ENCODE measurements around the gene PCDHAC1. TPM values are rescaled to one million over a fixed set of nuclear protein-coding genes. Genes with fewer than 3 reads are reported as not detected.

Gene PCDHAC1
- total RNA-seq, 1 donor from 2014 or later, result 2.9 TPM

- H3K4me3 Mint-ChIP-seq, result no peak overlapping the region
- Histone ChIP-seq H3K27me3 (no peaks in the 10 kb centered on the region), H3K27ac (no peak overlapping the region), H3K4me3 (no peak overlapping the region), H3K36me3 (no peaks in the 10 kb centered on the region), H4K20me1 (ENCODE audit: low read depth) (no peaks in the 10 kb centered on the region), H3F3A (ENCODE audit: low read depth) (no peaks in the 10 kb centered on the region), H3K79me2 (ENCODE audit: low read depth) (no peaks in the 10 kb centered on the region), H3K4me2 (no peak overlapping the region), H3K9me3 (ENCODE audit: low read depth) (no peaks in the 10 kb centered on the region), H3K4me1 (no peaks in the 10 kb centered on the region), H2AFZ (replicated peaks) (no peak overlapping the region), H3K9ac (no peak overlapping the region)
- peaks cover 39% of the 10 kb centered on the region for H3K9me3 Mint-ChIP-seq
- no peaks in the 10 kb centered on the region for H3K27me3 Mint-ChIP-seq (ENCODE audit: insufficient read depth, low read depth)
- no peaks in the 10 kb centered on the region for H3K4me1 Mint-ChIP-seq
- H3K27ac Mint-ChIP-seq, result no peak overlapping the region
- H3K36me3 Mint-ChIP-seq, result peaks cover 35% of the 10 kb centered on the region
- TF ChIP-seq EZH2phosphoT487 (IDR thresholded peaks at IDR 0.05) (no peak), EZH2 (IDR thresholded peaks at IDR 0.05) (no peak)
- TF ChIP-seq, protein P1, sequence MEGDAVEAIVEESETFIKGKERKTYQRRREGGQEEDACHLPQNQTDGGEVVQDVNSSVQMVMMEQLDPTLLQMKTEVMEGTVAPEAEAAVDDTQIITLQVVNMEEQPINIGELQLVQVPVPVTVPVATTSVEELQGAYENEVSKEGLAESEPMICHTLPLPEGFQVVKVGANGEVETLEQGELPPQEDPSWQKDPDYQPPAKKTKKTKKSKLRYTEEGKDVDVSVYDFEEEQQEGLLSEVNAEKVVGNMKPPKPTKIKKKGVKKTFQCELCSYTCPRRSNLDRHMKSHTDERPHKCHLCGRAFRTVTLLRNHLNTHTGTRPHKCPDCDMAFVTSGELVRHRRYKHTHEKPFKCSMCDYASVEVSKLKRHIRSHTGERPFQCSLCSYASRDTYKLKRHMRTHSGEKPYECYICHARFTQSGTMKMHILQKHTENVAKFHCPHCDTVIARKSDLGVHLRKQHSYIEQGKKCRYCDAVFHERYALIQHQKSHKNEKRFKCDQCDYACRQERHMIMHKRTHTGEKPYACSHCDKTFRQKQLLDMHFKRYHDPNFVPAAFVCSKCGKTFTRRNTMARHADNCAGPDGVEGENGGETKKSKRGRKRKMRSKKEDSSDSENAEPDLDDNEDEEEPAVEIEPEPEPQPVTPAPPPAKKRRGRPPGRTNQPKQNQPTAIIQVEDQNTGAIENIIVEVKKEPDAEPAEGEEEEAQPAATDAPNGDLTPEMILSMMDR (IDR thresholded peaks at IDR 0.05), result no peak
- DNase-seq (ENCODE audit: low spot score), result no peak
These were observed 42.0 kb upstream of the PCDHAC1 start for GRCh38 chr5:140883927-140884697.

GRCh38 chr5:140916325-140916724 lies 9.8 kb upstream of the PCDHAC1 start:
- no peak overlapping the region for H3K4me2 ChIP-seq
- H3K9me3 Mint-ChIP-seq, result peaks cover 31% of the 10 kb centered on the region
- H3K9me3 ChIP-seq (ENCODE audit: low read depth), result no peaks in the 10 kb centered on the region
- no peaks in the 10 kb centered on the region for H3K79me2 ChIP-seq (ENCODE audit: low read depth)
- H3K36me3 Mint-ChIP-seq, result peaks cover under 1% of the 10 kb centered on the region
- H3K27me3 ChIP-seq, result no peaks in the 10 kb centered on the region
- no peaks in the 10 kb centered on the region for H3K36me3 ChIP-seq
- DNase-seq (ENCODE audit: low spot score), result no peak
- no peak overlapping the region for H2AFZ ChIP-seq (replicated peaks)
- no peaks in the 10 kb centered on the region for H3K27me3 Mint-ChIP-seq (ENCODE audit: insufficient read depth, low read depth)
- no peak overlapping the region for H3K27ac Mint-ChIP-seq
- no peak overlapping the region for H3K27ac ChIP-seq
- H3F3A ChIP-seq (ENCODE audit: low read depth), result no peaks in the 10 kb centered on the region
- H3K4me1 Mint-ChIP-seq, result no peaks in the 10 kb centered on the region
- no peaks in the 10 kb centered on the region for H3K4me1 ChIP-seq
- no peak for TF ChIP-seq EZH2 (IDR thresholded peaks at IDR 0.05)
- TF ChIP-seq EZH2phosphoT487 (IDR thresholded peaks at IDR 0.05), result no peak
- no peak overlapping the region for H3K9ac ChIP-seq
- H3K4me3 ChIP-seq, result no peak overlapping the region
- H4K20me1 ChIP-seq (ENCODE audit: low read depth), result no peaks in the 10 kb centered on the region
- H3K4me3 Mint-ChIP-seq, result no peak overlapping the region

GRCh38 chr5:140923601-140924000 lies 2.5 kb upstream of the PCDHAC1 start:
- H3K27ac Mint-ChIP-seq, result no peak overlapping the region
- Histone ChIP-seq H4K20me1 (ENCODE audit: low read depth) (peaks cover 43% of the 10 kb centered on the region), H3K9me3 (ENCODE audit: low read depth) (no peaks in the 10 kb centered on the region), H3K36me3 (no peaks in the 10 kb centered on the region), H3K79me2 (ENCODE audit: low read depth) (no peaks in the 10 kb centered on the region), H3K27me3 (peaks cover 48% of the 10 kb centered on the region), H3F3A (ENCODE audit: low read depth) (peaks cover 20% of the 10 kb centered on the region), H3K4me2 (no peak overlapping the region), H3K4me1 (no peaks in the 10 kb centered on the region), H3K4me3 (no peak overlapping the region), H3K27ac (no peak overlapping the region), H2AFZ (replicated peaks) (no peak overlapping the region), H3K9ac (no peak overlapping the region)
- TF ChIP-seq EZH2 (IDR thresholded peaks at IDR 0.05) (no peak), EZH2phosphoT487 (IDR thresholded peaks at IDR 0.05) (no peak)
- TF ChIP-seq, protein P1 (IDR thresholded peaks at IDR 0.05), result no peak
- no peak for DNase-seq (ENCODE audit: low spot score)
- no peak overlapping the region for H3K4me3 Mint-ChIP-seq
- no peaks in the 10 kb centered on the region for H3K36me3 Mint-ChIP-seq
- peaks cover 5% of the 10 kb centered on the region for H3K4me1 Mint-ChIP-seq
- no peaks in the 10 kb centered on the region for H3K9me3 Mint-ChIP-seq
- peaks cover 13% of the 10 kb centered on the region for H3K27me3 Mint-ChIP-seq (ENCODE audit: insufficient read depth, low read depth)

All from neural progenitor cell (in vitro differentiated cells).